ENCODE results near the gene ADIPOR2.

- no peak for TF ChIP-seq CTCF (IDR thresholded peaks at IDR 0.05)
- TF ChIP-seq POLR2A (IDR thresholded peaks at IDR 0.05) = no peak
Measured at GRCh38 chr12:1825382-1826102, 134.7 kb downstream of the ADIPOR2 start.
